Suprapubic skin (tissue), 4 donors: ENCODE measurements around the gene FAF1. TPM values are rescaled to one million over a fixed set of nuclear protein-coding genes. Genes with fewer than 3 reads are reported as not detected.
"Not testable (repeated sequence)": the region's sequence is repeated elsewhere in the genome, so short reads cannot be mapped to it uniquely, and the experiment has no call there.

Experiments used
- DNase-seq, 2 donors: peaks; one replicate each; pipeline ENCODE4 v3.0.0-alpha.2; 2019; ENCODE audit warnings: low spot score in 2 of 2
- H3K27ac ChIP-seq: fragments of 200-600 bp; sonication (generic); one replicate; pipeline ENCODE4 v1.5.1; 2019
- H3K27me3 ChIP-seq: fragments of 200-600 bp; sonication (generic); one replicate; pipeline ENCODE4 v1.5.1; 2019
- H3K36me3 ChIP-seq: fragments of 200-600 bp; sonication (generic); one replicate; pipeline ENCODE4 v1.5.1; 2019
- H3K4me1 ChIP-seq: fragments of 200-600 bp; sonication (generic); one replicate; pipeline ENCODE4 v1.5.1; 2019
- H3K4me3 ChIP-seq: fragments of 200-600 bp; sonication (generic); one replicate; pipeline ENCODE4 v1.5.1; 2019; ENCODE audit warnings: mild to moderate bottlenecking
- H3K9me3 ChIP-seq: fragments of 200-600 bp; sonication (generic); one replicate; pipeline ENCODE4 v1.5.1; 2019
- EP300 ChIP-seq: sonication (generic); formaldehyde crosslinking; IDR thresholded peaks from one replicate; pipeline ENCODE4 v1.6.1; 2017; ENCODE audit warnings: antibody characterized with exemption
- POLR2A ChIP-seq, 2 donors: fragments of 450-650 bp; IDR thresholded peaks; one replicate each; pipeline ENCODE4 v1.6.1; 2017; ENCODE audit warnings: antibody characterized with exemption in 2 of 2, mild to moderate bottlenecking in 2 of 2, moderate library complexity in 2 of 2
- POLR2AphosphoS5 ChIP-seq, 3 donors: sonication (generic); formaldehyde crosslinking; IDR thresholded peaks; one replicate each; pipeline ENCODE4 v1.6.1; 2017; ENCODE audit warnings: antibody characterized with exemption in 3 of 3
- WGBS: methylation state at CpG from one replicate; pipeline ENCODE4 v1.1.5; 2018; 5-methylcytosine and 5-hydroxymethylcytosine counted together
- total RNA-seq, 4 donors: library from RNA; depleted of rRNA; stranded (reverse); fragments of >200 nt; gene quantifications; one replicate each; pipeline ENCODE4 v1.1.0, GENCODE V29; 2016
- TF ChIP-seq, protein P1 (sequence below), 2 donors: fragments of 200-600 bp in 1 of 2; fragments of 450-650 bp in 1 of 2; sonication (generic) in 1 of 2; IDR thresholded peaks; one replicate each; pipeline ENCODE4 v1.5.1; 2016 to 2019; ENCODE audit warnings: antibody characterized with exemption in 2 of 2, mild to moderate bottlenecking in 1 of 2, moderate library complexity in 1 of 2

The FAF1 gene
- total RNA-seq, 4 donors from 2014 or later, result 35.1 to 61.6 (median 45.4) TPM

DNA sequence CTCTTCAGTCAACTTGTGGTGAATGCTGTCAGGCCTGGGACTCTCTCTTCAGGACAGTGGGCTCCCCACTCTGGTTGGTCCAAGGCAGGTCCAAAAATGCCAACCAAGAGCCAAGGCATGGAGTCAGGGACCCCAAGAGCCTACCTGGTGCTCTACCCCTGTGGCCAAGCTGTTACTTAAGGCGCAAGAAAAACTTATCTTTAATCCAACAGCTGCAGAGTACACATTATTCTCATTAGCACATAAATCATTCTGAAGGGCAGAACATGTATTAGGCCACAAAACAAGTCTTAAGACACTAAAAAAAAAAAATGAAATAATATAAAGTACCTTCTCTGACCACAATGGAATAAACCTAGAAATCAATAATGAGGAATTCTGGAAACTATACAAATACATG is 65.7 kb downstream of the FAF1 start:
- Histone ChIP-seq H3K27ac (no peak overlapping the region), H3K9me3 (no peaks in the 10 kb centered on the region), H3K4me1 (no peaks in the 10 kb centered on the region), H3K27me3 (no peaks in the 10 kb centered on the region), H3K36me3 (no peaks in the 10 kb centered on the region), H3K4me3 (no peak overlapping the region)
- TF ChIP-seq POLR2AphosphoS5 (IDR thresholded peaks at IDR 0.05), result no peak
- TF ChIP-seq POLR2A (IDR thresholded peaks at IDR 0.05), result no peak
- no peak for TF ChIP-seq EP300
- TF ChIP-seq, protein P1, sequence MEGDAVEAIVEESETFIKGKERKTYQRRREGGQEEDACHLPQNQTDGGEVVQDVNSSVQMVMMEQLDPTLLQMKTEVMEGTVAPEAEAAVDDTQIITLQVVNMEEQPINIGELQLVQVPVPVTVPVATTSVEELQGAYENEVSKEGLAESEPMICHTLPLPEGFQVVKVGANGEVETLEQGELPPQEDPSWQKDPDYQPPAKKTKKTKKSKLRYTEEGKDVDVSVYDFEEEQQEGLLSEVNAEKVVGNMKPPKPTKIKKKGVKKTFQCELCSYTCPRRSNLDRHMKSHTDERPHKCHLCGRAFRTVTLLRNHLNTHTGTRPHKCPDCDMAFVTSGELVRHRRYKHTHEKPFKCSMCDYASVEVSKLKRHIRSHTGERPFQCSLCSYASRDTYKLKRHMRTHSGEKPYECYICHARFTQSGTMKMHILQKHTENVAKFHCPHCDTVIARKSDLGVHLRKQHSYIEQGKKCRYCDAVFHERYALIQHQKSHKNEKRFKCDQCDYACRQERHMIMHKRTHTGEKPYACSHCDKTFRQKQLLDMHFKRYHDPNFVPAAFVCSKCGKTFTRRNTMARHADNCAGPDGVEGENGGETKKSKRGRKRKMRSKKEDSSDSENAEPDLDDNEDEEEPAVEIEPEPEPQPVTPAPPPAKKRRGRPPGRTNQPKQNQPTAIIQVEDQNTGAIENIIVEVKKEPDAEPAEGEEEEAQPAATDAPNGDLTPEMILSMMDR (IDR thresholded peaks at IDR 0.05), result no peak
- 100% methylated on average over 1 of the region's 1 CpG for WGBS
- DNase-seq, result no peak

DNA sequence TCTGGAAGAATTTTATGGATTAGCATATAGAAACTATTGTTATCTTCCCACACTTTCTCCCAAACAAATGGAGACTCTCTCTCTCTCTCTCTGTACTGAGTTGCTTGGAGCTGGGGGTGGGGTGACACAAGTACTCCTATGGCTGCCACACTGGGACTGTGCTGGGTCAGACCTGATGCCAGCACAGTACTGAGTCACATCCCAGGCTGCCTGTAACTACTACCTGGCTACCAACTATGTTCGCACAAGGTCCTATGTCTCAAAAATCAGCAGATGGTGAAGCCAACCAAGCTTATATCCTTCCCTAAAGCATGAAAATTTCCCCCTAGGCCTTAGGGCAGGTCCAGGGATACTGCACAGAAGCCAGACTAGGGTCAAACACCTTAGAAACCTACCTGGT is 66.6 kb downstream of the FAF1 start:
- TF ChIP-seq, protein P1 (IDR thresholded peaks at IDR 0.05), result no peak
- TF ChIP-seq POLR2A (IDR thresholded peaks at IDR 0.05), result no peak
- TF ChIP-seq EP300, result no peak
- no peak for TF ChIP-seq POLR2AphosphoS5 (IDR thresholded peaks at IDR 0.05)
- H3K4me3 ChIP-seq, result no peak overlapping the region
- H3K9me3 ChIP-seq, result no peaks in the 10 kb centered on the region
- no peak for DNase-seq
- H3K36me3 ChIP-seq, result no peaks in the 10 kb centered on the region
- H3K27me3 ChIP-seq, result no peaks in the 10 kb centered on the region
- 100% methylated on average over 1 of the region's 1 CpG for WGBS
- no peaks in the 10 kb centered on the region for H3K4me1 ChIP-seq
- no peak overlapping the region for H3K27ac ChIP-seq

DNA sequence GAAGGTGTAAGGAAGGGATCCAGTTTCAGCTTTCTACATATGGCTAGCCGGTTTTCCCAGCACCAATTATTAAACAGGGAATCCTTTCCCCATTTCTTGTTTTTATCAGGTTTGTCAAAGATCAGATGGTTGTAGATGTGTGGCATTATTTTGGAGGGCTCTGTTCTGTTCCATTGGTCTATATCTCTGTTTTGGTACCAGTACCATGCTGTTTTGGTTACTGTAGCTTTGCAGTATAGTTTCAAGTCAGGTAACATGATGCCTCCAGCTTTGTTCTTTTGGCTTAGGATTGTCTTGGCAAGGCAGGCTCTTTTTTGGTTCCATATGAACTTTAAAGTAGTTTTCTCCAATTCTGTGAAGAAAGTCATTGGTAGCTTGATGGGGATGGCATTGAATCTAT is 72.5 kb downstream of the FAF1 start:
- not testable (repeated sequence) for H3K27ac ChIP-seq, H3K36me3 ChIP-seq, H3K9me3 ChIP-seq, H3K27me3 ChIP-seq, H3K4me3 ChIP-seq, H3K4me1 ChIP-seq, DNase-seq
- 100% methylated on average over 1 of the region's 1 CpG for WGBS

DNA sequence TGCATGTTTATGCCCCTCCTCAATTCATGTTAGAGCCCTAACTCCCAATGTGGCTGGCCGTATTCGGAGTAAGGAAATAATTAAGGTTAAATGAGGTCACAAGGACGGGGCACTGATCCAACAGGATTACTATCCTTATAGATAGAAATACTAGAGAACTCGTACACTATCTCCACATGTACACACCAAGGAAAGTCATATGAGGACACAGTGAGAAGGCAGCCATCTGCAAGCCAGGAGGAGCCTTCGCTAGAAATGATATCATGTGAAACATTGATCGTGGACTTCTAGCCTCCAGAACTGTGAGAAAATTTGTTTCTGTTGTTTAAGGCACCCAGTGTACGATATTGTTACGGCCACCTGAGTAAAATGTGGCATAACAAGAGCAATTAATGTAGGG is 79.7 kb downstream of the FAF1 start:
- WGBS, result 72% methylated on average over 8 of the region's 8 CpGs
- H3K27ac ChIP-seq, result no peak overlapping the region
- H3K36me3 ChIP-seq, result no peaks in the 10 kb centered on the region
- peaks cover 3% of the 10 kb centered on the region for H3K4me1 ChIP-seq
- no peak for DNase-seq
- no peaks in the 10 kb centered on the region for H3K9me3 ChIP-seq
- TF ChIP-seq POLR2A (IDR thresholded peaks at IDR 0.05) (no peak), EP300 (no peak), POLR2AphosphoS5 (IDR thresholded peaks at IDR 0.05) (no peak)
- TF ChIP-seq, protein P1 (IDR thresholded peaks at IDR 0.05), result no peak
- H3K4me3 ChIP-seq, result no peak overlapping the region
- H3K27me3 ChIP-seq, result no peaks in the 10 kb centered on the region

DNA sequence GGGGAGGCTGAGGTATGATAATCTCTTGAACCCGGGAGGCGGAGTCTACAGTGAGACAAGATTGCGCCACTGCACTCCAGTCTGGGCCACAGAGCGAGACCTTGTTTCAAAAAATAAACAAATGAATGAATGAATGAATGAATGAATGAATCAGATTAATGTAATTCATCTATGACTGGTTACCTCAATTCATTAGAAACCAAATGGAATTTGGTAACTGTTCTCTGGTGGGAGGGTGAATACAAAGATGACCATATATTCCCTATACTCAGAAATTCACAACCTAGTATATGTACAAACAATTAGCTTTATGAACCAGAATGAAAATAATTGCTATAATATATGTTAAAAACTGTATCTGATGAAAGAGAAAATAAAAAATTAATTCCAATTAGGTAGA is 80.9 kb downstream of the FAF1 start:
- Histone ChIP-seq H3K4me1 (peaks cover 3% of the 10 kb centered on the region), H3K27me3 (no peaks in the 10 kb centered on the region), H3K36me3 (no peaks in the 10 kb centered on the region), H3K9me3 (no peaks in the 10 kb centered on the region), H3K4me3 (no peak overlapping the region), H3K27ac (no peak overlapping the region)
- 98% methylated on average over 4 of the region's 4 CpGs for WGBS
- DNase-seq, result no peak
- TF ChIP-seq POLR2A (IDR thresholded peaks at IDR 0.05) (no peak), EP300 (no peak), POLR2AphosphoS5 (IDR thresholded peaks at IDR 0.05) (no peak)
- TF ChIP-seq, protein P1 (IDR thresholded peaks at IDR 0.05), result no peak

DNA sequence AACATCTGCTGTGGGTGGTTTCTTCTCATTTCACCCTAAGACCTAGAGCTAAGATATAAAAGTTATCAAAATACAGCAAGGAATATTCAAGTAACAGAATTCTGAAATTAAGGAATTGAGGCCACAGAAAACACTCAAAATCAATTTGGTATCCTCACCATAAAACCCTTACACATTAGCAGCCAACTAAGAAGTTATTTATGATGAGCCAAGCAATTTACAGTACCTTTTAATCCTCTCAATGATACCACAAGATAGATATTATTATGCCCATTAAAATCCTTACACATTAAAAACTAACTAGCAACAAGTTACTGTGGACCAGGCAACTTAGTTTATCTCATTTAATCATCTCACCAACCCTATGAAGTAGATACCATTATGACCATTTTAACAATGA is 81.6 kb downstream of the FAF1 start:
- no peaks in the 10 kb centered on the region for H3K9me3 ChIP-seq
- DNase-seq, result no peak
- H3K27ac ChIP-seq, result no peak overlapping the region
- H3K36me3 ChIP-seq, result no peaks in the 10 kb centered on the region
- H3K4me3 ChIP-seq, result no peak overlapping the region
- peaks cover 3% of the 10 kb centered on the region for H3K4me1 ChIP-seq
- TF ChIP-seq EP300 (no peak), POLR2AphosphoS5 (IDR thresholded peaks at IDR 0.05) (no peak), POLR2A (IDR thresholded peaks at IDR 0.05) (no peak)
- TF ChIP-seq, protein P1 (IDR thresholded peaks at IDR 0.05), result no peak
- H3K27me3 ChIP-seq, result no peaks in the 10 kb centered on the region
